Medulla oblongata (tissue), 1 donor: ENCODE results near the gene RNASE9.
"Not testable (repeated sequence)": the region's sequence is repeated elsewhere in the genome, so short reads cannot be mapped to it uniquely, and the experiment has no call there.

Source experiments
- DNase-seq: peaks from one replicate; pipeline ENCODE4 v3.0.0-alpha.2; 2015; ENCODE audit errors: extremely low spot score

Gene RNASE9

DNA sequence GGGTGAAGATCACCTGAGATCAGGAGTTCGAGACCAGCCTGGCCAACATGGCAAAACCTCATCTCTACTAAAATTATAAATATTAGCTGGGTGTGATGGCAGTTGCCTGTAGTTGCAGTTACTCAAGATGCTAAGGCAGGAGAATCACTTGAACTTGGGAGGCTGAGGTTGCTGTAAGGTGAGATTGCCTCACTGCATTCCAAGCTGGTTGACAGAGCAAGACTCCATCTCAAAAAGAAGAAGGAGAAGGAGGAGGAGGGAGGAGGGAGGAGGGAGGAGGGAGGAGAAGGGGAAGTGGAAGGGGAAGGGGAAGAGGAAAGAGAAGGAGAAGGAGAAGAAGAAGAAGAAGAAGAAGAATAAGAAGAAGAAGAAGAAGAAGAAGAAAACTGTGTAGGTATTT is 38.5 kb downstream of the RNASE9 start:
- no peak for DNase-seq

DNA sequence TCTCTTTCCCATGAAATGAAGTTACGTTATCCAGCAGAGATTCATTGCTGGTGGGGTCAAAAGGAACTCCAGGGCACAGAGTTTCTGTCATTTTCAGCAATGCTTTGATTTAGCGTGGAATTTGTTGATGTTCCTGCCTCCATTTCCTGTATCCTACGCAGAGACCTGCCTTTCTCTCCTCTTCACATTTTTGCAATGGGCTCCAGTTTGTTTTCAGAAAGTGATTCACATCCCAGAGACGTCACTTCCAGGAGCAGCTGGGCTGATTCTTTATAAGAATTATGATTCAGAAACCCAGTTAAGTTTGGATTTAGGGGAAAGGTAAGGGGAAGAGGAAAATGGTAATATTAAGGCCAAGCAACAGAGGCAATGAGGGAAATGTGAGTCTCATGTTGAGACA is 43.9 kb downstream of the RNASE9 start:
- DNase-seq: no peak

DNA sequence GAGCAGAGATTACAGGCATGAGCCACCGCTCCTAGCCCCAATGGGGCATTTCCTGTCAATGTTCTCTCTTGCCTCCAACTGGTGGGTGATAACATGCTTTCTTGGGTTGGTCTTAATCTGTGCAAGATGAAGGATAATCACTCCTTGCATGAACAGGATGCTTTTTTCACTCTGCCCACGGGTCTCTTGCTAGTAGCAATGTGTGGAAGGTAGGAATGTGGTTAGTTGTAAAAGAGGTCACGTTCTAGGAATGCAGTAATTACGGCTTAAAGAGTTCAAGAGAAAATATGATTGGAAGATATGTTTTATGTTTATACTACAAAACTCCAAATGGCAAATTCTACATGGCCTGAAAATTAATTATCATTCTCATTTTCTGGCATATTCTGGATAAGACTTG is 45.0 kb downstream of the RNASE9 start:
- no peak for DNase-seq

DNA sequence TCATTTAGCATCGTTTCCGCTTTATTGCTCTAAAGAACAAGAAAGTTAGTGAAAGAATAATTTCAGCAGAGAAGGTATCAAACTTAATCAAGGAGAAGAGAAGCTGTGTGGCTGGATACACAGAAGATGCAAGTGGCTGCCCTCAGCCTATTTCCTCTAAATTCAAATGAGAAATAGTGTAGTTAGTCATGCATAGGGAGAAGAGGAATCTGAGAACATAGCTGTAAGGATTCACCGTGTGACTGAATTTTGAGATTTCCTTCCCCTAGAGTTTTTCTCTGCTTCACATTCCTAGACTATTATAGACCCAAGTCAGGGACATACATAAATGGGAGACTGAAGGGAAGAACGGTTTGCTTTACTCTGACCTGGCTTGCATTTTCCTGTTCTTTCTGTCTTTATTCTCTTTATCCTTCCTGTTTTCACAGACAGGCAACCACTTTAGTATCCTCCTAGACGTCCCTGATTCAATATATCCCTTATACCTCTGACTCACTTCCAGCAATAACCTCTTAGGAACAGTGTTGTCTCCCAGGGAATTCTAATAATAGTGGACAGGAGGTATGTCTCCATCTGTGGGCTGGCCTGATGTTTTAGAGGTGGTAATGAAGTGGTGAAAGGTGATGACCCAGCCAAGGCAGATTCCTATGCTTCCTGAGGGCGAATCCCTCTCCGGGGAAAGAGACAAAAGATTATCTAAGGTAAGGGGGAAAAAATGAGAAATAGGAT is 48.5 kb downstream of the RNASE9 start:
- no peak for DNase-seq

DNA sequence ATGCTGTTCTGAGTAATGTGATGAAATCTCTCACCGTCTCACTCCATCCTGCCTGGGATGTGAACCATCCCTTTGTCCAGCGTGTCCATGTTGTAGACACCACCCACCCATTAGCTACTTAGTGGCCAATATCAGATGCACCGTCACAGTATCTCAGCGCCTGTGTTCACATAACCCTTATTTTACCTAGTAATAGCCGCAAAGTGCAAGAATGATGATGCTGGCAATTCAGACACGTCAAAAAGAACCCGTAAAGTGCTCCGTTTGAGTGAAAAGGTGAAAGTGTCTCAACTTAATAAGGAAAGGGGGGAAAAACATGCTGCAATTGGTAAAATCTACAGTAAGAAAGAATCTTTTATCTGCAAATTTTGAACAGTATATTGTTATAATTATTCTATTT is 52.5 kb downstream of the RNASE9 start:
- DNase-seq: no peak

DNA sequence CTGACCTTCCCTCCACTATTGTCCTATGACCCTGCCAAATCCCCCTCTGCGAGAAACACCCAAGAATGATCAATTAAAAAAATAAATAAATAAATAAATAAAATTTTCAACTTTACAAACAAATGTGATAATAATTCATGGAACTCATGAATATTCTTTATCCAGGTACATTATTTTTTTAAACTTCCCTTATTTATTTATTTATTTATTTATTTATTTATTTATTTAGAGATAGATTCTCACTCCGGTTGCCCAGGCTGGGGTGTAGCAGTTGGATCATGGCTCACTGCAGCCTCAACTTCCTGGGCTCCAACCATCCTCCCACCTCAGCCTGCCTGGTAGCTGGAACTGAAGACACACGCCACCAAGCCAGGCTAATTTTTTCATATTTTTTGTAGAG is 53.3 kb downstream of the RNASE9 start:
- not testable (repeated sequence) for DNase-seq

DNA sequence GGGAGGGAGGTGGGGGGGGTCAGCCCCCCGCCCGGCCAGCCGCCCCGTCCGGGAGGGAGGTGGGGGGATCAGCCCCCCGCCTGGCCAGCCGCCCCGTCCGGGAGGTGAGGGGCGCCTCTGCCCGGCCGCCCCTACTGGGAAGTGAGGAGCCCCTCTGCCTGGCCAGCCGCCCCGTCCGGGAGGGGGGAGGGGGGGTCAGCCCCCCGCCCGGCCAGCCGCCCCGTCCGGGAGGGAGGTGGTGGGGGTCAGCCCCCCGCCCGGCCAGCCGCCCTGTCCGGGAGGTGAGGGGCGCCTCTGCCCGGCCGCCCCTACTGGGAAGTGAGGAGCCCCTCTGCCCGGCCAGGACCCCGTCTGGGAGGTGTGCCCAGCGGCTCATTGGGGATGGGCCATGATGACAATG is 54.1 kb downstream of the RNASE9 start:
- DNase-seq: not testable (repeated sequence)

DNA sequence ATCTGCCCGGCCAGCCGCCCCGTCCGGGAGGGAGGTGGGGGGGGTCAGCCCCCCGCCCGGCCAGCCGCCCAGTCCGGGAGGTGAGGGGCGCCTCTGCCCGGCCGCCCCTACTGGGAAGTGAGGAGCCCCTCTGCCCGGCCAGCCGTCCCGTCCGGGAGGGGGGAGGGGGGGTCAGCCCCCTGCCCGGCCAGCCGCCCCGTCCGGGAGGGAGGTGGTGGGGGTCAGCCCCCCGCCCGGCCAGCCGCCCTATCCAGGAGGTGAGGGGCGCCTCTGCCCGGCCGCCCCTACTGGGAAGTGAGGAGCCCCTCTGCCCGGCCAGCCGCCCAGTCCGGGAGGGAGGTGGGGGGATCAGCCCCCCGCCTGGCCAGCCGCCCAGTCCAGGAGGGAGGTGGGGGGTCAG is 54.6 kb downstream of the RNASE9 start:
- DNase-seq: not testable (repeated sequence)
